Endodermal cell (in vitro differentiated cells): ENCODE data around the gene SLC35F1. TPM values are rescaled to one million over a fixed set of nuclear protein-coding genes. Genes with fewer than 3 reads are reported as not detected.

ENCODE experiments used
- DNase-seq: peaks from one replicate; pipeline ENCODE4 v3.0.0-alpha.2; 2017
- H3K27ac ChIP-seq: 2 replicates; pipeline ENCODE4 v1.5.1; 2013; ENCODE audit warnings: mild to moderate bottlenecking, low read depth, low read length, moderate library complexity
- H3K27me3 ChIP-seq: 2 replicates; pipeline ENCODE4 v1.6.1; 2013; ENCODE audit warnings: mild to moderate bottlenecking, low read length, moderate library complexity; ENCODE audit not compliant: insufficient read depth, control insufficient read depth, poor library complexity, severe bottlenecking
- H3K36me3 ChIP-seq: 2 replicates; pipeline ENCODE4 v1.7.0; 2013; ENCODE audit warnings: mild to moderate bottlenecking, low read length, moderate library complexity; ENCODE audit not compliant: control insufficient read depth, insufficient read depth
- H3K4me1 ChIP-seq: one replicate; pipeline ENCODE4 v1.7.0; 2013; ENCODE audit warnings: low read length; ENCODE audit not compliant: control insufficient read depth, insufficient read depth
- H3K4me3 ChIP-seq: 2 replicates; pipeline ENCODE4 v1.5.1; 2013; ENCODE audit warnings: mild to moderate bottlenecking, low read length, moderate library complexity
- H3K9ac ChIP-seq: 2 replicates; pipeline ENCODE4 v1.6.1; 2013; ENCODE audit warnings: mild to moderate bottlenecking, low read length, moderate library complexity; ENCODE audit not compliant: poor library complexity, severe bottlenecking; ENCODE audit errors: extremely low read depth
- H3K9me3 ChIP-seq: 2 replicates; pipeline ENCODE4 v1.6.1; 2013; ENCODE audit warnings: mild to moderate bottlenecking, low read length, moderate library complexity; ENCODE audit not compliant: control insufficient read depth
- H3K27ac Mint-ChIP-seq: 2 replicates; pipeline ENCODE4 v1.8.0; 2020; ENCODE audit warnings: mixed read lengths
- H3K27me3 Mint-ChIP-seq: 2 replicates; pipeline ENCODE4 v1.8.0; 2021; ENCODE audit warnings: mild to moderate bottlenecking, mixed read lengths; ENCODE audit not compliant: insufficient read depth
- H3K36me3 Mint-ChIP-seq: 2 replicates; pipeline ENCODE4 v1.8.0; 2020; ENCODE audit warnings: low read depth, mixed read lengths
- H3K4me1 Mint-ChIP-seq: 2 replicates; pipeline ENCODE4 v1.8.0; 2020; ENCODE audit warnings: mixed read lengths
- H3K4me3 Mint-ChIP-seq: 2 replicates; pipeline ENCODE4 v1.8.0; 2020; ENCODE audit warnings: mild to moderate bottlenecking, moderate library complexity, mixed read lengths
- H3K9me3 Mint-ChIP-seq: 2 replicates; pipeline ENCODE4 v1.8.0; 2020; ENCODE audit warnings: mild to moderate bottlenecking, mixed read lengths
- WGBS, 2 experiments: methylation state at CpG; one replicate each; pipeline versions ENCODE4 v1.1.5 to v1.1.7; 2013; ENCODE audit warnings: missing lambda C conversion rate in 2 of 2, mixed read lengths in 1 of 2; ENCODE audit not compliant: insufficient coverage in 1 of 2, insufficient read length in 1 of 2; 5-methylcytosine and 5-hydroxymethylcytosine counted together
- total RNA-seq, 2 donors: library from RNA; stranded (reverse); fragmentation: NEBNext Ultra II Directional in 1 of 2; extraction: Animal tissue kit (Norgen Biotek cat#: 25700) in 1 of 2; gene quantifications; 2 replicates in 1 of 2; 3 replicates in 1 of 2; pipeline ENCODE4 v1.2.1, GENCODE V29; 2021
- TF ChIP-seq, protein P1 (sequence below): fragments of 200-600 bp; sonication (generic); conservative IDR thresholded peaks from 2 replicates; pipeline ENCODE4 v1.5.0; 2021; ENCODE audit warnings: antibody characterized with exemption, mild to moderate bottlenecking

SLC35F1 gene
- total RNA-seq, 2 donors from 2014 or later = 6.7 to 12.8 TPM

DNA sequence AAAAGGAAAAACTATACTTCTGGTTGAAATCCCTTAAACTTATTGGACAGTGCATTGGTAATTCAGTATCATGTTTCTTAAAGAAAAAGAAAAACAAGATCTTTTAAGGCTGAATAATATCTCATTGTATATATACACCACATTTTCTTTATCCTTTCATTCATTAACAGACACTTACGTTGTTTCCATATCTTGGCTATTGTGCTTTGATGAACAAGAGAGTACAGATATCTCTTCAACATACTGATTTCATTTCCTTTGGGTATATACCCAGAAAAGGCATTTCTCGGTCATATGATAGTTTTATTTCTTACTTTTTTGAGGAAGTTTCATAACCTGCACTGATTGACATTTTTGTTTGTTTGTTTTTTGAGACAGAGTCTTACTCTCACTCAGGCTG is 281.5 kb downstream of the SLC35F1 start:
- Histone ChIP-seq H3K36me3 (no peaks in the 10 kb centered on the region), H3K9me3 (no peaks in the 10 kb centered on the region), H3K9ac (no peak overlapping the region), H3K27ac (no peak overlapping the region), H3K4me3 (no peak overlapping the region), H3K4me1 (no peaks in the 10 kb centered on the region), H3K27me3 (no peaks in the 10 kb centered on the region)
- TF ChIP-seq, protein P1, sequence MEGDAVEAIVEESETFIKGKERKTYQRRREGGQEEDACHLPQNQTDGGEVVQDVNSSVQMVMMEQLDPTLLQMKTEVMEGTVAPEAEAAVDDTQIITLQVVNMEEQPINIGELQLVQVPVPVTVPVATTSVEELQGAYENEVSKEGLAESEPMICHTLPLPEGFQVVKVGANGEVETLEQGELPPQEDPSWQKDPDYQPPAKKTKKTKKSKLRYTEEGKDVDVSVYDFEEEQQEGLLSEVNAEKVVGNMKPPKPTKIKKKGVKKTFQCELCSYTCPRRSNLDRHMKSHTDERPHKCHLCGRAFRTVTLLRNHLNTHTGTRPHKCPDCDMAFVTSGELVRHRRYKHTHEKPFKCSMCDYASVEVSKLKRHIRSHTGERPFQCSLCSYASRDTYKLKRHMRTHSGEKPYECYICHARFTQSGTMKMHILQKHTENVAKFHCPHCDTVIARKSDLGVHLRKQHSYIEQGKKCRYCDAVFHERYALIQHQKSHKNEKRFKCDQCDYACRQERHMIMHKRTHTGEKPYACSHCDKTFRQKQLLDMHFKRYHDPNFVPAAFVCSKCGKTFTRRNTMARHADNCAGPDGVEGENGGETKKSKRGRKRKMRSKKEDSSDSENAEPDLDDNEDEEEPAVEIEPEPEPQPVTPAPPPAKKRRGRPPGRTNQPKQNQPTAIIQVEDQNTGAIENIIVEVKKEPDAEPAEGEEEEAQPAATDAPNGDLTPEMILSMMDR = no peak
- Mint-ChIP-seq H3K27me3 (no peaks in the 10 kb centered on the region), H3K4me1 (peaks cover 8% of the 10 kb centered on the region), H3K36me3 (no peaks in the 10 kb centered on the region), H3K27ac (no peak overlapping the region), H3K9me3 (no peaks in the 10 kb centered on the region), H3K4me3 (no peak overlapping the region)
- WGBS, 2 experiments = 91 to 100% methylated on average over 1 to 2 of the region's 2 CpGs
- no peak for DNase-seq

DNA sequence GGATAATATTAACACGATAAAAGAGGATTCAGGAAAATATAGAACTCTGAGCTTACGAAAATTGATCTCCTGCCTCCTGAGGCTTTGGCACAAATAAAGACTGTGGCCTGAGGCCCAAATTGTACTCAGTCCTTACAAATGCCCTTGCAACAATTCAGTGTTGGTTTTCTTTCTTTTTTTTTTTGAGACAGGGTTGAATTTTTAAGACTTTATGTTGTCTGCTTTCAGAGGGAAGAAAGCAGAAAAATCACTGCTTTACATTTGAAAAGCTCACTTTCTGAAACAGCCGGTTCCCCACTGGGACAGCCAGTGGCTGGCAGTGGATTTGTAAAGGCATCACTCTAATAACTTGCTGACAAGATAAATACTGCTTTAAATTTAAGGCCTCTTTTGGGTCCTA is 290.5 kb downstream of the SLC35F1 start:
- Histone ChIP-seq H3K9me3 (no peaks in the 10 kb centered on the region), H3K36me3 (no peaks in the 10 kb centered on the region), H3K4me1 (peaks cover 5% of the 10 kb centered on the region), H3K27me3 (no peaks in the 10 kb centered on the region), H3K9ac (no peak overlapping the region), H3K4me3 (no peak overlapping the region), H3K27ac (peak overlapping the region; percentile 94)
- no peak overlapping the region for H3K4me3 Mint-ChIP-seq
- WGBS, 2 experiments = 47% methylated on average over 3 of the region's 3 CpGs; no CpG with 5 or more reads in 1 of the 2 experiments
- peaks cover 4% of the 10 kb centered on the region for H3K4me1 Mint-ChIP-seq
- H3K27me3 Mint-ChIP-seq = no peaks in the 10 kb centered on the region
- no peaks in the 10 kb centered on the region for H3K36me3 Mint-ChIP-seq
- TF ChIP-seq, protein P1 = no peak
- peaks cover 3% of the 10 kb centered on the region for H3K9me3 Mint-ChIP-seq
- DNase-seq = peak; percentile 58
- H3K27ac Mint-ChIP-seq = peak overlapping the region; percentile 84

DNA sequence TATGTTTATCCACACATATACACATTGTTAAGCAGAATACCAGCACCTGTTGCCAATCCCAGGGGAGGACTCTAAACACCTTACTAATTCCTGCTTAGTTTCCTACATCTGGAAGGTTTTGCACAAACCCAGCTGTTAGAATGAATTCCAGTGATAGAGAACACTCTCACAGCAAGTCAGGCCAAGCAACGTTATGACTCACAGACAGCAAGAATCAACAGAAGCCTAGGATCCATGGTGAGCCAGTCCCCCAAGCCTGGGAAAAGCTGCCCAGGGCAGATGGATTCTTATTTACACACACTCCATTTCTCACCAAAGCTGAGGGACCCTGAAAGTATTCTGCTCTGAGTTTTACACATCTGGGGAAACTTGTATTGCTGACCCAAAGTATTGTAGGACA is 291.7 kb downstream of the SLC35F1 start:
- no peak for DNase-seq
- Mint-ChIP-seq H3K27me3 (no peaks in the 10 kb centered on the region), H3K36me3 (no peaks in the 10 kb centered on the region), H3K27ac (no peak overlapping the region), H3K4me1 (peaks cover 4% of the 10 kb centered on the region), H3K4me3 (no peak overlapping the region), H3K9me3 (peaks cover 3% of the 10 kb centered on the region)
- peaks cover 5% of the 10 kb centered on the region for H3K4me1 ChIP-seq
- no peaks in the 10 kb centered on the region for H3K36me3 ChIP-seq
- H3K9ac ChIP-seq = no peak overlapping the region
- no peak overlapping the region for H3K4me3 ChIP-seq
- peak overlapping the region; percentile 94 for H3K27ac ChIP-seq
- H3K9me3 ChIP-seq = no peaks in the 10 kb centered on the region
- H3K27me3 ChIP-seq = no peaks in the 10 kb centered on the region
- TF ChIP-seq, protein P1 = no peak
- 38 to 79% methylated on average over 1 of the region's 1 CpG for WGBS, 2 experiments
